Endothelial cell of umbilical vein (primary cell): Measurements from ENCODE around the gene TCTN2. TPM values are rescaled to one million over a fixed set of nuclear protein-coding genes. Genes with fewer than 3 reads are reported as not detected.

Experiments used
- BruUV-seq: library from RNA; stranded (reverse); fragments of 400-500 nt; replicated peaks from 2 replicates; lab custom pipeline; 2021; lab: Mats Ljungman, UMichigan
- CTCF ChIA-PET: fragments of 300-600, 350-600 bp; sonication (Branson Sonifier 250); formaldehyde crosslinking; loops from one replicate; lab custom pipeline; 2021; ENCODE audit warnings: antibody characterized with exemption, inconsistent platforms; lab: Charles Lee
- POLR2A ChIA-PET: fragments of 300-600, 350-600 bp; sonication (Branson Sonifier 250); formaldehyde crosslinking; loops from one replicate; lab custom pipeline; 2021; ENCODE audit warnings: antibody characterized with exemption, inconsistent platforms; lab: Charles Lee
- DNase-seq: peaks from one replicate; pipeline ENCODE4 v3.0.0-alpha.2; 2011; ENCODE audit warnings: low read depth, low spot score
- FAIRE-seq: peaks from 2 replicates; lab custom pipeline; 2011; peaks lifted over from hg19 to GRCh38; lab: Jason Lieb, UNC
- H2AFZ ChIP-seq: 2 replicates; pipeline ENCODE4 v1.6.0; 2012; ENCODE audit warnings: low read depth, low read length, control low read depth, inconsistent platforms
- H3K27ac ChIP-seq: 2 replicates; pipeline ENCODE4 v1.5.1; 2011; ENCODE audit warnings: low read depth, mild to moderate bottlenecking, control low read depth, low read length, moderate library complexity; ENCODE audit not compliant: insufficient read depth
- H3K27me3 ChIP-seq, 2 experiments: 2 replicates each; pipeline versions ENCODE4 v1.6.0 to v1.6.1; 2011; ENCODE audit warnings: low read length in 2 of 2, mixed read lengths in 1 of 2; ENCODE audit not compliant: control insufficient read depth in 2 of 2, insufficient read depth in 2 of 2
- H3K36me3 ChIP-seq, 2 experiments: 2 replicates in 1 of 2; 3 replicates in 1 of 2; pipeline ENCODE4 v1.5.1; 2011; ENCODE audit warnings: low read length in 2 of 2, mild to moderate bottlenecking in 1 of 2, moderate library complexity in 1 of 2; ENCODE audit not compliant: control insufficient read depth in 2 of 2, insufficient read depth in 2 of 2; ENCODE audit errors: extremely low read depth in 1 of 2
- H3K4me1 ChIP-seq: 3 replicates; pipeline ENCODE4 v1.5.1; 2011; ENCODE audit warnings: mild to moderate bottlenecking, low read length; ENCODE audit not compliant: control insufficient read depth, insufficient read depth; ENCODE audit errors: extremely low read depth
- H3K4me2 ChIP-seq: 2 replicates; pipeline ENCODE4 v1.6.1; 2011; ENCODE audit warnings: low read length, control low read depth, mixed read lengths; ENCODE audit not compliant: insufficient read depth
- H3K4me3 ChIP-seq, 3 experiments: fragments of 200-600 bp in 1 of 3; sonication (generic), shearing (Covaris generic) in 1 of 3; replicated peaks in 1 of 3; 2 replicates each; pipeline ENCODE4 v1.5.1; 2011 to 2016; ENCODE audit warnings: control low read depth in 3 of 3, low read length in 3 of 3, mild to moderate bottlenecking in 2 of 3, inconsistent platforms in 1 of 3, low read depth in 1 of 3, moderate library complexity in 1 of 3; ENCODE audit not compliant: insufficient read depth in 1 of 3
- H3K79me2 ChIP-seq: 2 replicates; pipeline ENCODE4 v1.6.0; 2012; ENCODE audit warnings: low read length, inconsistent platforms; ENCODE audit not compliant: control insufficient read depth, insufficient read depth
- H3K9ac ChIP-seq: replicated peaks from 2 replicates; pipeline ENCODE3; 2011; ENCODE audit warnings: low read length, control low read depth; ENCODE audit not compliant: insufficient read depth; ENCODE audit errors: extremely low read depth
- H3K9me1 ChIP-seq: replicated peaks from 3 replicates; pipeline ENCODE4 v1.6.0; 2011; ENCODE audit warnings: mild to moderate bottlenecking, low read length; ENCODE audit not compliant: control insufficient read depth, insufficient read depth; ENCODE audit errors: extremely low read depth
- H3K9me3 ChIP-seq: replicated peaks from 2 replicates; pipeline ENCODE4 v1.5.1; 2012; ENCODE audit warnings: low read length, inconsistent platforms; ENCODE audit not compliant: control insufficient read depth, insufficient read depth
- H4K20me1 ChIP-seq: replicated peaks from 2 replicates; pipeline ENCODE3; 2011; ENCODE audit warnings: mild to moderate bottlenecking, low read length; ENCODE audit not compliant: control insufficient read depth, insufficient read depth; ENCODE audit errors: extremely low read depth
- CTCF ChIP-seq, 2 donors: IDR thresholded peaks; 1 replicate in 1 of 2; 2 replicates in 1 of 2; pipeline ENCODE4 v1.5.1; 2011; ENCODE audit warnings: low read length in 2 of 2, mild to moderate bottlenecking in 2 of 2, moderate library complexity in 2 of 2, control low read depth in 1 of 2, inconsistent platforms in 1 of 2, low read depth in 1 of 2; ENCODE audit not compliant: insufficient read depth in 1 of 2; ENCODE audit errors: extremely low read depth in 1 of 2
- EZH2 ChIP-seq: IDR thresholded peaks from 2 replicates; pipeline ENCODE4 v1.6.1; 2012; ENCODE audit warnings: borderline replicate concordance, low read depth, mild to moderate bottlenecking, moderate library complexity, low read length, inconsistent platforms; ENCODE audit not compliant: severe bottlenecking
- FOS ChIP-seq: IDR thresholded peaks from 2 replicates; pipeline ENCODE4 v1.6.1; 2011; ENCODE audit warnings: mild to moderate bottlenecking, low read length, moderate library complexity, borderline replicate concordance; ENCODE audit not compliant: insufficient read depth
- GATA2 ChIP-seq: IDR thresholded peaks from 2 replicates; pipeline ENCODE4 v1.7.0; 2011; ENCODE audit warnings: low read depth, mild to moderate bottlenecking, moderate library complexity, mixed read lengths, low read length; ENCODE audit not compliant: insufficient read length, insufficient read depth
- JUN ChIP-seq: IDR thresholded peaks from 2 replicates; pipeline ENCODE4 v1.6.1; 2011; ENCODE audit warnings: borderline replicate concordance, low read depth; ENCODE audit not compliant: insufficient read length, insufficient read depth
- MAX ChIP-seq: IDR thresholded peaks from 2 replicates; pipeline ENCODE4 v1.6.1; 2011; ENCODE audit not compliant: insufficient read depth, insufficient read length
- MYC ChIP-seq: IDR thresholded peaks from one replicate; pipeline ENCODE4 v1.6.1; 2011; ENCODE audit warnings: mild to moderate bottlenecking, low read depth, low read length
- POLR2A ChIP-seq: IDR thresholded peaks from 2 replicates; pipeline ENCODE4 v1.6.1; 2012; ENCODE audit warnings: low read depth, mild to moderate bottlenecking, control low read depth, low read length
- POLR2AphosphoS5 ChIP-seq: IDR thresholded peaks from 2 replicates; pipeline ENCODE4 v1.6.1; 2012; ENCODE audit warnings: low read depth, mild to moderate bottlenecking, control low read depth, low read length, moderate library complexity; ENCODE audit not compliant: insufficient read depth
- dilution Hi-C: fragments of 300-500 bp; cut with MboI; formaldehyde crosslinking; loops from one replicate; pipeline ENCODE4 v1.15.0; 2019; ENCODE audit warnings: low sequenced_read_pairs; ENCODE audit not compliant: extremely low pct_ligation_motif_present
- intact Hi-C: fragments of 100-400 bp; cut with micrococcal nuclease; formaldehyde crosslinking; loops from one replicate; pipeline ENCODE4 v1.10.0; 2022
- polyA plus RNA-seq, 4 experiments: library from polyadenylated mRNA; depleted of rRNA in 3 of 4; stranded (reverse) in 3 of 4; unstranded in 1 of 4; fragments of >200 nt; gene quantifications; 2 replicates each; pipeline versions ENCODE4 v1.2.1 to v1.2.3, GENCODE V29; 2011 to 2012; ENCODE audit warnings: missing spikeins in 1 of 4
- total RNA-seq: library from RNA; stranded (reverse); gene quantifications from 2 replicates; pipeline ENCODE4 v1.2.3, GENCODE V29; 2021

Gene TCTN2
- total and polyA plus RNA-seq, 2 donors (not counting 3 experiments of a cell fraction or from before 2014, with no cell fraction given) = 11.2 to 16.7 TPM

- Histone ChIP-seq H3K27me3 (no peaks in the 10 kb centered on the region), H3K4me2 (peak overlapping the region; percentile 71), H4K20me1 (no peaks in the 10 kb centered on the region), H3K27ac (peak overlapping the region; percentile 74), H3K79me2 (peaks cover 22% of the 10 kb centered on the region), H2AFZ (peak overlapping the region; percentile 85), H3K4me1 (peaks cover 11% of the 10 kb centered on the region), H3K4me3 (peak overlapping the region; percentile 92 to 97 (median 96)), H3K9me1 (no peaks in the 10 kb centered on the region), H3K9me3 (no peaks in the 10 kb centered on the region), H3K9ac (peak overlapping the region; percentile 98), H3K36me3 (peaks cover 5 to 6% of the 10 kb centered on the region in 2 experiments)
- BruUV-seq = no TSS peak
- no peak for TF ChIP-seq MYC
- no peak for TF ChIP-seq EZH2
- TF ChIP-seq FOS = no peak
- no peak for TF ChIP-seq POLR2A
- TF ChIP-seq CTCF (IDR thresholded peaks at IDR 0.05; ENCODE audit: extremely low read depth in 1 of 2, insufficient read depth in 1 of 2, low read depth in 1 of 2, low read length in 2 of 2) = no peak
- no peak for TF ChIP-seq POLR2AphosphoS5
- no peak for TF ChIP-seq MAX
- TF ChIP-seq GATA2 = no peak
- no peak for TF ChIP-seq JUN
- FAIRE-seq = no peak
- intact Hi-C loops (loop anchor here (5.0 kb wide), 1 partner anchor 338 kb away; the partner anchor contains the start of genes CCDC92 and ZNF664), dilution Hi-C loops (no loop called here)
- ChIA-PET CTCF (no interaction called here), POLR2A (no interaction called here)
- DNase-seq = no peak
Measured at GRCh38 chr12:123634142-123634561, 36.8 kb upstream of the TCTN2 start.
